ENCODE results near the gene ATXN7.

Gene ATXN7

DNA sequence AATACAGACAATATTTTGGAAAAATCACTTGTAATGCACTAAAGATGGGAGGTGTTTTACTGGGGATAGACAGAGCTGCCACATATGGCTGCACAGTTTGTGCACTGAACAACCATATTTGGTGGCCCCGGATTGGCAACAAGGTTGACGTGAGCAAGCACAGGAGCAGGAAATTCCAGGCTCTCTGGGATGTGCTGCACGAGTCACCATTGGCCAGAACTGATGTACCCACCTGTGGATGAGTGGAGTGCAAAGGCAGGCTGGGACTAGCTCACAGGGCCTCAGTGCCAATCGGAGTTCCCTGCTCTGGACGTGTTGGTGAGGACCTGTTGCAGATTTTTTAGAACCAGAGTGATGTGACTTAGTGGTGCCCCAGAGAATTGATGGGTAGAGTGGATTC is 90.5 kb downstream of the ATXN7 start:
- H3K79me2 ChIP-seq (ENCODE audit: low read length): peaks cover 36% of the 10 kb centered on the region
- H4K20me1 ChIP-seq (ENCODE audit: insufficient read depth, low read length): no peaks in the 10 kb centered on the region
- no peak overlapping the region for H3K9ac ChIP-seq (ENCODE audit: low read length)

GRCh38 chr3:63955036-63955650 is 91.5 kb downstream of the ATXN7 start:
- DNase-seq: no peak
- H3K27ac ChIP-seq (ENCODE audit: low read length): no peak overlapping the region
- no peaks in the 10 kb centered on the region for H3K9me3 ChIP-seq (replicated peaks; ENCODE audit: insufficient read depth, low read length)
- no peaks in the 10 kb centered on the region for H3K9me2 ChIP-seq (replicated peaks; ENCODE audit: insufficient read depth, low read length)
- no peaks in the 10 kb centered on the region for H4K20me1 ChIP-seq (ENCODE audit: insufficient read depth, low read length)
- no peaks in the 10 kb centered on the region for H3K36me3 ChIP-seq (replicated peaks; ENCODE audit: insufficient read depth, low read length)
- no peak overlapping the region for H2AFZ ChIP-seq (ENCODE audit: low read length)
- peaks cover 37% of the 10 kb centered on the region for H3K79me2 ChIP-seq (ENCODE audit: low read length)
- H3K9ac ChIP-seq (ENCODE audit: low read length): no peak overlapping the region
- H3K4me3 ChIP-seq (ENCODE audit: low read length): no peak overlapping the region
- H3F3A ChIP-seq (ENCODE audit: insufficient read depth, low read length): no peaks in the 10 kb centered on the region
- no peak overlapping the region for H3K4me2 ChIP-seq (ENCODE audit: low read depth, low read length)
- peaks cover 13% of the 10 kb centered on the region for H3K4me1 ChIP-seq (ENCODE audit: low read length)
- TF ChIP-seq EZH2 (optimal IDR thresholded peaks at IDR 0.05; ENCODE audit: low read depth, low read length) (no peak), EZH2phosphoT487 (IDR thresholded peaks at IDR 0.05; ENCODE audit: low read length) (no peak)
- TF ChIP-seq, protein P1, sequence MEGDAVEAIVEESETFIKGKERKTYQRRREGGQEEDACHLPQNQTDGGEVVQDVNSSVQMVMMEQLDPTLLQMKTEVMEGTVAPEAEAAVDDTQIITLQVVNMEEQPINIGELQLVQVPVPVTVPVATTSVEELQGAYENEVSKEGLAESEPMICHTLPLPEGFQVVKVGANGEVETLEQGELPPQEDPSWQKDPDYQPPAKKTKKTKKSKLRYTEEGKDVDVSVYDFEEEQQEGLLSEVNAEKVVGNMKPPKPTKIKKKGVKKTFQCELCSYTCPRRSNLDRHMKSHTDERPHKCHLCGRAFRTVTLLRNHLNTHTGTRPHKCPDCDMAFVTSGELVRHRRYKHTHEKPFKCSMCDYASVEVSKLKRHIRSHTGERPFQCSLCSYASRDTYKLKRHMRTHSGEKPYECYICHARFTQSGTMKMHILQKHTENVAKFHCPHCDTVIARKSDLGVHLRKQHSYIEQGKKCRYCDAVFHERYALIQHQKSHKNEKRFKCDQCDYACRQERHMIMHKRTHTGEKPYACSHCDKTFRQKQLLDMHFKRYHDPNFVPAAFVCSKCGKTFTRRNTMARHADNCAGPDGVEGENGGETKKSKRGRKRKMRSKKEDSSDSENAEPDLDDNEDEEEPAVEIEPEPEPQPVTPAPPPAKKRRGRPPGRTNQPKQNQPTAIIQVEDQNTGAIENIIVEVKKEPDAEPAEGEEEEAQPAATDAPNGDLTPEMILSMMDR (IDR thresholded peaks at IDR 0.05; ENCODE audit: low read length): no peak
- H3K27me3 ChIP-seq (replicated peaks; ENCODE audit: insufficient read depth, low read length): no peaks in the 10 kb centered on the region

More for the DNA sequence above, 90.5 kb downstream of the ATXN7 start:
- Histone ChIP-seq H3K4me1 (ENCODE audit: low read length) (peaks cover 13% of the 10 kb centered on the region), H2AFZ (ENCODE audit: low read length) (no peak overlapping the region), H3K4me3 (ENCODE audit: low read length) (no peak overlapping the region), H3K36me3 (replicated peaks; ENCODE audit: insufficient read depth, low read length) (no peaks in the 10 kb centered on the region), H3K27ac (ENCODE audit: low read length) (no peak overlapping the region), H3K9me2 (replicated peaks; ENCODE audit: insufficient read depth, low read length) (no peaks in the 10 kb centered on the region), H3K4me2 (ENCODE audit: low read depth, low read length) (no peak overlapping the region), H3F3A (ENCODE audit: insufficient read depth, low read length) (no peaks in the 10 kb centered on the region), H3K9me3 (replicated peaks; ENCODE audit: insufficient read depth, low read length) (no peaks in the 10 kb centered on the region), H3K27me3 (replicated peaks; ENCODE audit: insufficient read depth, low read length) (no peaks in the 10 kb centered on the region)
- no peak for TF ChIP-seq EZH2 (optimal IDR thresholded peaks at IDR 0.05; ENCODE audit: low read depth, low read length)
- TF ChIP-seq, protein P1 (IDR thresholded peaks at IDR 0.05; ENCODE audit: low read length): no peak
- TF ChIP-seq EZH2phosphoT487 (IDR thresholded peaks at IDR 0.05; ENCODE audit: low read length): no peak
- DNase-seq: no peak

DNA sequence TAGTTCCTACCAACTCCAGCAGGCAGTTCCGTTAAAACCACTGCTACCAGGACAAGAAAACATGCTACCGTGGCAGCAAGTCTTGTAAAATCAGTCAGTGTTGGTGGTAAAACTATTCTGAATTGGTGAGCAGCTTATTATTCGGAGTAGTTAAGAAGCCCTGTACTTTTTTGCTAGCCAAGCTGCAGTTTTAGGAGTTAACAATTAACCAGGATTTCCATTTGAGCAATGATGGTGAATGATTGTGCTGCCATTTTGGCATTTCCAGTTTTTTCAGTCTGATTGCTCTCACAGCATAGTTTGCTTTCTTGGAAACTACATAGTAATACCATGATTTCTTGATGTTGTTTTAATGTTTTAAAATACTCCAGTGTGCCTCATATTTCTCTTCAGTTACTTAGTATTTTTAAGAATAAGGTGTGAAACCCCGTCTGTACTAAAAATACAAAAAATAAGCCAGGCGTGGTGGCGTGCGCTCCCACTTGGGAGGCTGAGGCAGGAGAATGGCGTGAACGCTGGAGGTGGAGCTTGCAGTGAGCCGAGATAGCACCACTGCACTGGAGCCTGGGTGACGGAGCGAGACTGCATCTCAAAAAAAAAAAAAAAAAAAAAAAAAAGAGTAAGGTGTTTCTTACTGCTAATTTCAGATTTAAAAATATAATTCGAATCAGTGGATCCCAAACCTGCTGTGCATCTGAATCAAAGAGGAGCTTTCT is 92.3 kb downstream of the ATXN7 start:
- Histone ChIP-seq H3K27ac (ENCODE audit: low read length) (no peak overlapping the region), H3K79me2 (ENCODE audit: low read length) (peaks cover 33% of the 10 kb centered on the region), H3K9me3 (replicated peaks; ENCODE audit: insufficient read depth, low read length) (no peaks in the 10 kb centered on the region), H3K4me1 (ENCODE audit: low read length) (peaks cover 7% of the 10 kb centered on the region), H3K4me2 (ENCODE audit: low read depth, low read length) (no peak overlapping the region), H3K36me3 (replicated peaks; ENCODE audit: insufficient read depth, low read length) (no peaks in the 10 kb centered on the region), H2AFZ (ENCODE audit: low read length) (no peak overlapping the region), H3F3A (ENCODE audit: insufficient read depth, low read length) (no peaks in the 10 kb centered on the region), H3K9ac (ENCODE audit: low read length) (no peak overlapping the region), H4K20me1 (ENCODE audit: insufficient read depth, low read length) (no peaks in the 10 kb centered on the region), H3K4me3 (ENCODE audit: low read length) (no peak overlapping the region), H3K9me2 (replicated peaks; ENCODE audit: insufficient read depth, low read length) (no peaks in the 10 kb centered on the region), H3K27me3 (replicated peaks; ENCODE audit: insufficient read depth, low read length) (no peaks in the 10 kb centered on the region)
- TF ChIP-seq EZH2phosphoT487 (IDR thresholded peaks at IDR 0.05; ENCODE audit: low read length): no peak
- no peak for TF ChIP-seq EZH2 (optimal IDR thresholded peaks at IDR 0.05; ENCODE audit: low read depth, low read length)
- TF ChIP-seq, protein P1 (IDR thresholded peaks at IDR 0.05; ENCODE audit: low read length): no peak
- no peak for DNase-seq

Data from MM.1S (cell line).